Suppressor macrophage (primary cell): ENCODE measurements around the gene ASTN1.

Experiments used
- DNase-seq, 4 experiments: peaks; one replicate each; pipeline ENCODE4 v3.0.0-alpha.2; 2020 to 2022

ASTN1 gene

GRCh38 chr1:176987016-176987415 lies 177.5 kb downstream of the ASTN1 start:
- no peak for DNase-seq

DNA sequence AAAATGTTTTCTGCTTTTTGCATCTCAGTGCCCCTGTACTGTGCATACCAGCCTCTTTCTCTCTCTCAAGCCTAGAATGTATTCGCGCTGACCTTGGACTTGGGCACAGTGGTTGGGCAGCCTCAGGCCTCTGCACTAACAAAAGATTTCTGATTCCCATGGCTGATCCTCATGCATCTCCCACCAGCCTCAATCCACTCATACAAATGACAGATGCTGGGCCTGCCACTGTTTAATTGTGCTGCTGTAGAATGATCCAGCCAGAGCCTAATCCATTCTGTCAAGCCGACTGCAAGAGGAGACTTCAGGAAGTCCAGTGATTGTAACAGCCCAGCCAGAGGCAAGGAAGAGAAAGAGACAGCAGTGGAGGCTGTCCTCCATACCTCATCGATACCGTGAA lies 180.8 kb downstream of the ASTN1 start:
- DNase-seq, result no peak

DNA sequence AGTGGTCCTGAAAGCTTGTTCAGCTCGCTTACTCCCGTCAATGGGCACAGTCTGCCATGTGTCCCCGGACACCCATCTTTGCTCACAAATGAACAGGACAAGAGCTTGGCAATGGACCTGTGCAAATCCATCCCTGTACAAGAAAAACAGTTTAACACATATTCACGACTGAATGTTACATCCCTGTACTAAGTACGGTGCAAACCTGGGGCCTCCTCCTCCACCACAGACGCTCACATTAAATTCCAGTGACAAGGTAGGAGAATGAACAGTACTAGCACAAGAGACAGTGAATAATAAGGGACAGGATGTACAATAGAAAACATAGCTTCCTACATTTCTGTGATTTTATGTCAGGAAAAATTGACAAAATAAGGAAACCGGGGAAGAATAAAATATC lies 187.7 kb downstream of the ASTN1 start:
- DNase-seq, result no peak

DNA sequence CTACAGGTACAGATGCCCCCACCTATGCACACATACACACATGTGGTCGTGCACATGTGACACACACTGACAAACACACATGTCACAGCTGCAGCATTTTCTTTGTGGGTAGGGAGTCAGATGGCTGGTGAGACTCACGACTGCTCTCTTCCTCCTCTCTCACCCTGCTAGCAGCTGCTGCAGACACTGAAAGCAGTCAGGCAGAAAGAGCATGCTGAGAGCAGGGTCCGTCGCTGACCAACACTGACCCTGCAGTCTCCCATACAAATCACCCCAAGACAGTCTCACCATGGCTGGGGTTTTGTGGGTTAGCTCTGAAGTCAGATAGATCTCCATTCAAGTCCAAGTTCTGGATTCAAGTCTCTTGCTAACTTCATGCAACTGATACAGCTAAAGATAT lies 188.3 kb downstream of the ASTN1 start:
- DNase-seq, result no peak

DNA sequence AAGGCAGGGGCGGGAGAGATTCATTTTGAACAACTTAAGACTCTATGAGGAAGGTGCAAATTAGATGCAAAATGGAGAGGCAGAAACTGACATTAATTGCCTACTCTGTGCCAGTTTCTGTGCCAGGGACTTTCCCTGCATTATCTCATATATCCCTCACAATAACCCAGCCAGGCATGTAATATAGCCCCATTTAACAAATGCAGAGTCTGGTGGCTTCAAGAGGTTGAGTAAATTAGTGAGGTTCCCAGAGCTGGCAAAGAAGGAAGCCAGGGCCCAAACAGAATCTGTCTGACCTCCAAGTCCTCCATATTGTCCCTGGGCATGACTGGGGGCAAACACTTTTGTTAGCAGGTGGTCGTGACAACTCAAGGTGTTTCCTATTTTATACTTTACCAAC lies 199.8 kb downstream of the ASTN1 start:
- DNase-seq, result no peak

DNA sequence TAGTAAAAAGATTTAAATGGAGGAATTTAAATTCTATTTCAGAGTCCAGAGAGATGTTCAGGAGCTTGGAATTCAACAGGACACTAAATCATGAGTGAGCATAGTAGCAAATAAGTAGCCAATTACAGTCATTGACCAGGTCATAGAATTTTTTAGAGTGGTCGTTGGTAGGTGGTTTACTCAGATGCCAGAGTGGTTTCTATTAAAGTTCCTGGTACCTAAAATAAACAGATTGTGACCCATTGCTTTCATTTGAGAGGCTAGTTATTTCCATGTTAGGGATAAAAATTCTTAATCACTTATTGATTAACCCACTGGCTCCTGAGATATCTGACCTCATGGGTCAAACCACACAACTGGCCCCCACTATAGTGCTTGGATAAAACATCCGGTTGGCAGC lies 201.3 kb downstream of the ASTN1 start:
- DNase-seq, result no peak

GRCh38 chr1:176961678-176962077 lies 202.8 kb downstream of the ASTN1 start:
- no peak for DNase-seq

DNA sequence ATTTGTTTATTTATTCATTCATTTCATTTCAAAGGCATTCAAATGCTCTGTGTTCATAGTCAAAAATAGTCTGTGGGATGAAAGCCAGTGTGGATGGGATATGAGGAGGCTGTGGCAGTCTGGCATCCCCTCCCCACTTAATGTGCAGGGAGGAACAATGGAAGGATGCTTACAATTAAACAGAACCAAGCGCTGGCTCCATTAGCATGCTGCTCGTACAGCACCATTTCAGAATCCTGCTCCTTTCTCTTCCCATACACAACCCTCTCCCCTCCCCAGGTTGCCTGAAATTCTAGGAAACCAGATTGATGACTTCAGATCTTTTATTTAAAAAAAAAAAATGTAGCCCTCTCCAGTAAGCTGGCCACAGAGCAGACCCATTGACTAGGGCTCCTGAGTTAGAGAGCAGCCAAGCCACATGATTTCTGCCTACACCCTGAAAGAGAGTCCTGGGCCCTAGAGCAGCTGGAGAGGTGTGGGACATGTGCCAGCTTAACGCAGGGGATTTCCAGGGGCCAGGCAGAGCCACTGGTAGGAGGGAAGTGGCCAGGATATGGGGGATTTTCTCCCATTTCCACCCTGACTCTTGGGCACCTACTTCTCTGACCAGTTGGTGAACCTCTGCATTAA lies 205.2 kb downstream of the ASTN1 start:
- no peak for DNase-seq

DNA sequence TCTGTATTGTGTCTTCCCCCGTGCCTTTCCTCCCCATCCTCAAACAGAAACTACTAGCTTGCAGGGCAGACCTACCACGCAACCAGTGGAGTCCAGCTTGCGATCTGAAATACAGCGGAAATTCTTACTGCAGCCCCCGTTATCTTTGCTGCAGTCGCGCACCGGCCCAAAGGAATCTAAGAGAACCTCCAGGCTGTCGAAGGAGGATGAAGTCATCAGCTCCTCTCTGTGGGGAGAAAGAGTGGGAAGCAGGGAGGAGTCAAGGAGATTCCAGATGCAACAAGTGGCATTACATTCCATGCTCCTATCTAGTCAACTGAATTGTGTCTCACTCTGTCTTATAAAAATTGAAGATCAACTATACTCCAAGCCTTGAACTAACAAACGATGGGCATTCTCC lies 206.9 kb downstream of the ASTN1 start:
- no peak for DNase-seq

DNA sequence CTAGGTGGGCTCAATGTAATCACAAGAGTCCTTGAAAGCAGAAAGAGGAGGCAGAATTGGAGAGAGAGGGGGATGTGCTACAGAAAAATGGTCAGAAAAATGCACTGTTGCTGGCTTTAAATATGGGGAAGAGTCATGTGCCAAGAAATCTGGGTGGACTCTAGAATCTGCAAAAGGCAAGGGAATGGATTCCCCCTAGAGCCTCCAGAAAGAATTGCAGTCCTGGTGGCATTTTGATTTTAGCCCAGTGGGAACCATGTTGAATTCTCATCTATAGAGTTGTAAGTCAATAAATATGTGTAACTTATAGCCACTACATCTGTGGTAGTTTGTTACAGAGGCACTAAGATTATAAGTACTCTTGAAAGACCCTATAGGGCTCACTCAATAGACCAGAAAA lies 210.3 kb downstream of the ASTN1 start:
- DNase-seq, result no peak

GRCh38 chr1:176950736-176951324 lies 213.7 kb downstream of the ASTN1 start:
- no peak for DNase-seq

DNA sequence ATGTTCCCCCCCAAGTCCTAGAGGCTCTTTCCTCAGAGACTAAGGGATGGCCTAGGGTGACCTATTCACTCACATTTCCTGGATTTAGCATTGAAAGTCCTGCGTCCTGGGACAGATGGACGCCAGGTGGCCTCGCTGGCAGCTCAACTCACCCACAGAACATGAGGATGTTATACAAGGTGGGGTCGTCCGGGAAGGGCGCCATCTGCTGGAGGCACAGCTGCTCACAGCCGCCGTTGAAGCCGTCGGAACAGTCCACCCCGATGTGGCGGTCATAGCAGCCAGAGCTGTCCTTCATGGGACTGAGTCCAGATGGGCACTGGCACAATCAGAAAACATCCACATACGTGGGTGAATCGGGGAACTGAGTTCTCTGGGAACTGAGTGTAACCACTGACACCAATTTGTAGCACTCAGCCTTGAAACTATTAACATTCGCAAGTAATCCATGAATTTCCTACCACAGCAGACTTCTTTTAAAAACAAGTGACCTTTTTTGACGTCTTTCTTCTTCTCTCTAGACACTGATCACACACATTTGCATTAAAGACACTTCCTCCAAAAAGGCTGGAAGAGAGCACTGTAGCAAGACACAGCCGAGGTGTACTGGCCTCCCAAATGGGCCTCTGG lies 215.4 kb downstream of the ASTN1 start:
- peak; percentile 30 to 61 (median 40) for DNase-seq

DNA sequence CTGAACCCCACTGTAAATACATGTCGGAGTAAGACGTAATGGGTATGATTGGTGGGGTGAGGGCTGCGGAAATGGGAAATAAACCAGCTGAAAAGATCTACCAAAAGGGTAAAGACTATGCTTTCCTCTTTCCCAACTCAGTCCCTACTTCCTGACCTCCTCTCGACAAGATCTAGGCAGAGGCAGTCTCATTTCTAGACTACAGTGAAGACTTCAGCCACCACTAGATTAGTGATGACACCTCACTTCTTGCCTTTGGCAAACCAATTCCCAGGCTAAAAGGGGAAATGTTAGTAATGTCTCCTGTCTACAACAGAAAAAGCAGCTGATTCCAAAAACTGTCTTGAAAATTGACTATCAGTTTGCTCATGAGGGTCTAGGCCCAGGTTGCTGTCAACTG lies 219.9 kb downstream of the ASTN1 start:
- DNase-seq, result no peak

GRCh38 chr1:176943783-176944182 lies 220.7 kb downstream of the ASTN1 start:
- DNase-seq, result no peak

DNA sequence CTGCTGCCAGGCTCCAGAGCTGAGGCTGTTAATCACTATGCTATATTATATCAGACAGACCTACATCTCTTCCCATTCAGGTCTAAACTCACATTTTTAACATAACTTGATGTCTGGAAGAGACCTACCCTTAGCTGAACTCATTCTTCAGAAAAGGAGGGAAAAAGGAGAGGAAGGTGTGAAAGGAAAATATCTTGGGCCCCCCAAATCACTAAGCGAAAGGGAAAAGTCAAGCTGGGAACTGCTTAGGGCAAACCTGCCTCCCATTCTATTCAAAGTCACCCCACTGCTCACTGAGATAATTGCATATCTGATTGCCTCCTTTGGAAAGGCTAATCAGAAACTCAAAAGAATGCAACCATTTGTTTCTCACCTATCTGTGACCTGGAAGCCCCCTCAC lies 222.2 kb downstream of the ASTN1 start:
- DNase-seq, result no peak

- no peak for DNase-seq
These were observed 224.5 kb downstream of the ASTN1 start for GRCh38 chr1:176939993-176940392.

DNA sequence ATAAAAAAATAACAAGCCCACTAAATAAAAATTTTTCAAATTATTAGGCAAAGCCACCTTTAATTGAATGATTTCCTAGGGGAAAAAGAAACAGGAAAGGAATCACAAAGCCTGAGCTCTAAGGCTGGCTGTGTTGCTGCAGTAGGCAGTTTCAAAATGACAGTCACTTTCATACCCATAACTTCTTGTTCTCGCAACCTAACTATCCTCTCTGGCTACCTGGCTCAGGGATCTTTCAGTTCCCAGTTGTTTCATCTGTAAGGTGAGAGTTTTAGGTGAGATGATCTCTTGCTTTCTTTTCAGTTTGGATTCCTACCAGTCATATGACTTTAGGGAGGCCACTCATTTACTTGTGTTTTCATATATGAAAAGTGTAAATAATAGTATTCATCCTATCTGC lies 226.1 kb downstream of the ASTN1 start:
- no peak for DNase-seq

- DNase-seq, result no peak
These were observed 230.1 kb downstream of the ASTN1 start for GRCh38 chr1:176934370-176934769.

DNA sequence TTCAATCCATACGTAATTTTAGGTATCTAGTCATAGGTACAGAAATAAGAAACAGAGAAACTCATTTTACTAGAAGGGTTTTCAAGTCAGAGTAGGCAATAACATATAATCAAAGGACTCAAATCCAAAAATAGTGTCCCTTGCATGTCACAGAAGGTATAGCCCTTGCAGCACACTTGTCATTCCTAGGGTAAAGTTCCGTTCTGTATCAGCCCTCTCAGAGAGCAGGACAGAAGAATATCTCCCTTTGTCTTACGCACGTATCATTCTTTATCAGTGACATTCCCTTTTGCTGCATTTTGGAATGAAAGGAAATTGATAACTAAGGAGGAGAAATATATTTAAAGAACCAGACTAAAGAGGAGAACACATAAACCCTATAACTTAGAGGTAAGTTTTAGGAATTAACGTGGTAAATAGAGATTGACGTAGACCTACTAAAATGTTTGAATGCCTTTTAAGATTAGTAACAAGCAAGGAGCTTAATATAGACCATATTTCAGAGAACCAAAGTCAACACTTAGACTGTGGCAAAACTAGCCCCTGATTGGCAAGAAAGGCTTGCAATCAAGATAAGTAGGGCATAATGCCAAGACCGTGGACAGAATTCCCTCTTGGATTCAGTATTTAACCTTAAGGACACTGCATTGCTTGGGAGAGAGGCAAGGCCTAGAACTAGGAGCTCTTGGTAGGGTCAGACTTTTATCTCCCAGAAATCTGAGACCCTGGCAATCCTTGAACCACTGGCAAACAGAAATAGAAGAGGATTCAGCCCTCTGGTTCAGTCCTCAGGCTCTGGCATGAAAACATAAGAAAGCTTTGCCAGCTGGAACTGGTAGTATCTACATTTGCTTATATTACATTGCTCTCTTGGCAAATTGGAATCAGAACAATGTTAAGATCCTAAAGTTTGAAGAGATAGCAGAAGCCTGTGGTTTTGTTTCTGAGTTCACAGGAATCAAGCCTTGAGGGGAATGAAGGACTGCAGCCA lies 232.1 kb downstream of the ASTN1 start:
- DNase-seq, result no peak

DNA sequence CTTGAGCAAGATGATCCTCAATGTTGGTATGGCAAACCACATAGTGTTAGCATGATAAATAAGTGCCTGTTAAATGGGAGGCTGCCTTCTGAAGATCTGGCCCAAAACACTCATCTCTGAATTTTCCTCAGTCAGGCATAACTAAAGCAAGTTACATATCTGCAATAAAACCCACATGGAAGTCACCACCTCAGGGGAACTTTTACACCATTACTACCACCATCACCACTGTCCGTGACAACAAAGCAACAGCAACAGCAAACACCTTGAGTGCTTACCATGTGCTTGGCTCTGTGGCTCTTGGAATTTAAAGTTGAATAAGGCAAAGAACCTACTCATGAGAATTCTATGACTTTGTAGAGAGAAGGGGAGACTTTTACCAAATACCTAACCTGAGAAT lies 233.0 kb downstream of the ASTN1 start:
- no peak for DNase-seq

DNA sequence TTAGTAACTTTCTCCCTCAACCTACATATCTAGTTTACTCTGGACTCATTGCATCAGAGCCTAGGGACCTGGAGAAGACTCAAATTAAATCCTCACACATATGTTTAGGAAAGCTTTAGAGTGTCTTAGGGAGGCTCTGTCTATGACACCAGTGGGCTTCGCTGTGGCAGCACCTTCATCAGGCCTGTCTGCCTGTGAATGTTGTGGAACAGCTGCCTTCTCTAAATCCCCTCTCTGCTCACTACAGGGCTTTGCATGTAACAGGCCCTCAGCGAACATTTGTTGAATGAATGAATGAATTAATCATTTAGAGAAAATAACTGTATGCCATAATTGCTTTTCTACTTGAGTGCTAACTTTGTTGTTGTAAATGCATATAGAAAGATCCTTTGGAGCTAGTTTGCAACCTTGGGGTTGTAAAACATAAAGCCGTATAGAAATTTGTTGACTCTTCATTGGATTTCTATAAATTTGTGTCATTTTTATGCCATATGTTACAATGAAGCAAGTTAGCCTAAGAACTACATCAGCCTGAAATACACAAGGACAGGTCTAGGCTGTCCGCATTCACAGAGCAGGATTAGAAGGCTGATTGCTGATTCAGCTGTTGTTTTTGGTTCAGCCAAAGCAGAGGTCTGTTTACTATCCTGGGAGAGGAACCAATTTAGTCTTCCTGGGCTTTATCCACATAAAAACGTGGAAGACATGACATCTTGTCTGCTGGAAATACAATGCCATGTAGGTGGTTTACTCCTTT lies 238.0 kb downstream of the ASTN1 start:
- no peak for DNase-seq

DNA sequence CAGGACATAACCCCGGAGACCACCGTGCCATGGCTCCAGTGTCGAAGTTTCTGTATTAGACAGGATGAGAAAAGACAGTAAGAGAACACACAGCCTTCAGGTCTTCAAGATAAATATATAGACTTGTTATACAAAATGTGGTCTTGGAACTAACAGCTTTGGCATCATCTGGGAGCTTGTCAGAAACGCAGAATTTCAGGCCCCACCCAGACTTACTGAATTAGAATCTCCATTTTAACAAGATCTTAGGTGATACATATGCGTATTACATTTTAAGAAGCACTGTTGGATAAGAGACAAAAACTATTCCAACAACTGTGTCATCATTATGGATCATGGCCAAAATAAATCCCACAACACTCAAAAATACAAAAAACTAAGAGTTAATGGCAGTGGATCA lies 239.3 kb downstream of the ASTN1 start:
- DNase-seq, result no peak

DNA sequence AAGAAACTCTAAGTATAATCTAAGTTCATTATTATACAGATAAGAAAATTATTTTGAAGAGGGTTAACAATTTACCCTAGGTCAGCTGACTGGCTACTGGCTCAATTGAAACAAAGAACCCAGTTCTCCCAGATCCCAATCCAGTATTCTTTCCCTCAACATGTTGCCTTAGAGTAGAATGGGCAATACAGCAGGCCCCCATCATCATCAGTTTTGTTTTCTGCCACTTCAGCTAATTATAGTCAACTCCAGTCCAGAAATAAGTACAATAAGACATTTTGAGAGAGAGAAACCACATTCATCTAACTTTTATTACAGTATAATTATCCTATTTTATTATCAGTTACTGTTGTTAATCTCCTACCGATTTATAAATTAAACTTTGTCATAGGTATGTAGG lies 241.2 kb downstream of the ASTN1 start:
- DNase-seq, result no peak
